Heart right ventricle (tissue), 16 donors: ENCODE measurements around the gene THOP1. TPM values are rescaled to one million over a fixed set of nuclear protein-coding genes. Genes with fewer than 3 reads are reported as not detected.
A peak's percentile ranks its signal among the peaks of the same experiment; 100 is the strongest.

Experiments
- ATAC-seq, 8 donors: fragments of 200-7000 bp; cut with Tn5 transposase; one replicate each; pipeline ENCODE4 v1.9.1; 2020; ENCODE audit warnings: mild to moderate bottlenecking in 8 of 8, moderate library complexity in 8 of 8, moderate number of reproducible peaks in 1 of 8
- DNase-seq, 2 donors: peaks; one replicate each; pipeline ENCODE4 v3.0.0-alpha.2; 2020
- H3K27ac ChIP-seq, 10 donors: fragments of 200-600 bp; sonication (generic) in 2 of 10; one replicate each; pipeline versions ENCODE4 v1.5.0 to v1.8.0; 2020 to 2022; ENCODE audit warnings: mild to moderate bottlenecking in 3 of 10
- H3K27me3 ChIP-seq, 7 donors: fragments of 200-600 bp; one replicate each; pipeline ENCODE4 v1.8.0; 2021 to 2022; ENCODE audit warnings: mild to moderate bottlenecking in 2 of 7
- H3K36me3 ChIP-seq, 9 donors: fragments of 200-600 bp; sonication (generic) in 1 of 9; one replicate each; pipeline versions ENCODE4 v1.5.0 to v1.8.0; 2020 to 2022; ENCODE audit warnings: mild to moderate bottlenecking in 2 of 9
- H3K4me1 ChIP-seq, 9 donors: fragments of 200-600 bp; sonication (generic) in 1 of 9; one replicate each; pipeline versions ENCODE4 v1.5.0 to v1.8.0; 2020 to 2022; ENCODE audit warnings: mild to moderate bottlenecking in 4 of 9
- H3K4me3 ChIP-seq, 10 donors: fragments of 200-600 bp; sonication (generic) in 2 of 10; one replicate each; pipeline versions ENCODE4 v1.5.0 to v1.8.0; 2020 to 2022; ENCODE audit warnings: mild to moderate bottlenecking in 7 of 10, moderate library complexity in 2 of 10
- H3K9me3 ChIP-seq, 11 donors: fragments of 200-600 bp in 10 of 11; sonication (generic) in 2 of 11; one replicate each; pipeline versions ENCODE4 v1.5.0 to v1.8.0; 2013 to 2022; ENCODE audit warnings: mild to moderate bottlenecking in 2 of 11, control low read depth in 1 of 11, moderate library complexity in 1 of 11
- WGBS, 2 donors: extraction: QIAGEN DNeasy Blood & Tissue Kit; methylation state at CpG; one replicate each; pipeline ENCODE4 v1.1.7; 2013; ENCODE audit warnings: inconsistent platforms in 1 of 2; 5-methylcytosine and 5-hydroxymethylcytosine counted together
- intact Hi-C, 10 donors: fragments of 100-400 bp; cut with DNase I; formaldehyde crosslinking; loops; one replicate each; pipeline versions ENCODE4 v1.11.1 to v1.14.2; 2022
- polyA plus RNA-seq, 2 donors: library from polyadenylated mRNA; stranded (reverse); fragments of 200-250 nt; gene quantifications; one replicate each; pipeline ENCODE4 v1.2.3, GENCODE V29; 2013
- total RNA-seq, 10 donors: library from RNA; stranded (reverse); fragmentation: NEBNext Ultra II Directional in 3 of 10; extraction: Animal tissue kit (Norgen Biotek cat#: 25700) in 3 of 10; gene quantifications; one replicate each; pipeline versions ENCODE4 v1.2.1 to v1.2.4, GENCODE V29; 2021 to 2023
- TF ChIP-seq, protein P1 (sequence below), 9 donors: fragments of 200-600 bp; sonication (generic) in 2 of 9; IDR thresholded peaks; one replicate each; pipeline versions ENCODE4 v1.5.0 to v1.8.0; 2021 to 2022; ENCODE audit warnings: antibody characterized with exemption in 9 of 9, mild to moderate bottlenecking in 5 of 9, moderate library complexity in 1 of 9
- donor health status: Arrhythmogenic right ventricular cardiomyopathy.
- donor health status: ischemic (EF 13 %, LVEDD 7.1; RV severe dilation, severe dysfunction).
- donor health status: healthy with polysubstance abuse.
- donor health status: DM: no; HTN: yes; CAD: no.
- donor health status: DM: no; HTN: no; CAD: no.
- donor health status: ischemic (EF 25% LVEDD 6.9; RV normal size, moderate dysfunction).
- donor health status: ischemic (EF 25% LVEDD 5.7; RV mildly dilated, moderate dysfunction).
- donor health status: healthy.
- donor health status: DM: yes; HTN: yes; CAD: no.
- donor health status: Ischemic cardiomyopathy.
- donor health status: ischemic (EF 35%, LVEDD 5.7; RV mildly dilated, moderate dysfunction).
- donor health status: nonischemic (EF 11% LVEDD 7.7; RV severe dilation, severe dysfunction).
- donor health status: DM: yes; HTN: yes; CAD: no.
- donor health status: PGD.
- donor health status: ischemic (EF 29% LVEDD 5.4; RV normal size, mild dysfunction).
- donor health status: nonischemic (EF 23%, LVEDD 6.1; RV moderate dilation, normal function).

THOP1 gene
- total and polyA plus RNA-seq, 12 donors, result 37.5 to 85.3 (median 45.2) TPM

GRCh38 chr19:2840794-2841791, 55.8 kb downstream of the THOP1 start, which contains the start of gene ZNF555:
TSS of gene ZNF555 (plus strand) at chr19:2841475. CDS start at chr19:2841573, 98 bp downstream.
- H3K36me3 ChIP-seq, result peaks cover 0 to 33% (median 4%) of the 10 kb centered on the region in 9 donors
- H3K4me3 ChIP-seq, result peak within 1 kb of the TSS; percentile 46 to 88 (median 72)
- H3K27ac ChIP-seq, result peak within 1 kb of the TSS; percentile 88 to 97 (median 91)
- TF ChIP-seq, protein P1, sequence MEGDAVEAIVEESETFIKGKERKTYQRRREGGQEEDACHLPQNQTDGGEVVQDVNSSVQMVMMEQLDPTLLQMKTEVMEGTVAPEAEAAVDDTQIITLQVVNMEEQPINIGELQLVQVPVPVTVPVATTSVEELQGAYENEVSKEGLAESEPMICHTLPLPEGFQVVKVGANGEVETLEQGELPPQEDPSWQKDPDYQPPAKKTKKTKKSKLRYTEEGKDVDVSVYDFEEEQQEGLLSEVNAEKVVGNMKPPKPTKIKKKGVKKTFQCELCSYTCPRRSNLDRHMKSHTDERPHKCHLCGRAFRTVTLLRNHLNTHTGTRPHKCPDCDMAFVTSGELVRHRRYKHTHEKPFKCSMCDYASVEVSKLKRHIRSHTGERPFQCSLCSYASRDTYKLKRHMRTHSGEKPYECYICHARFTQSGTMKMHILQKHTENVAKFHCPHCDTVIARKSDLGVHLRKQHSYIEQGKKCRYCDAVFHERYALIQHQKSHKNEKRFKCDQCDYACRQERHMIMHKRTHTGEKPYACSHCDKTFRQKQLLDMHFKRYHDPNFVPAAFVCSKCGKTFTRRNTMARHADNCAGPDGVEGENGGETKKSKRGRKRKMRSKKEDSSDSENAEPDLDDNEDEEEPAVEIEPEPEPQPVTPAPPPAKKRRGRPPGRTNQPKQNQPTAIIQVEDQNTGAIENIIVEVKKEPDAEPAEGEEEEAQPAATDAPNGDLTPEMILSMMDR (IDR thresholded peaks at IDR 0.05), result peak; percentile 20 to 75 (median 56)
- intact Hi-C loops, result loop anchor here in 2 of 10 donors (1.0 to 2.0 kb wide), 2 partner anchors 58 kb away; partner anchors contain the start of gene SGTA (in 2 of the 2)
- H3K4me1 ChIP-seq, result peaks cover 0 to 31% (median 18%) of the 10 kb centered on the region in 9 donors
- peak; percentile 98 to 100 for DNase-seq
- H3K27me3 ChIP-seq, result no peaks in the 10 kb centered on the region
- peaks cover 0 to 53% (median 18%) of the 10 kb centered on the region in 11 donors for H3K9me3 ChIP-seq
- peak; percentile 96 to 99 (median 98) for ATAC-seq
- WGBS, 2 donors, result 0% methylated on average over 85 to 106 of the region's 106 CpGs

GRCh38 chr19:2841855-2842574, 56.7 kb downstream of the THOP1 start:
- Histone ChIP-seq H3K9me3 (peaks cover 0 to 53% (median 9%) of the 10 kb centered on the region in 11 donors), H3K36me3 (peaks cover 0 to 27% (median under 1%) of the 10 kb centered on the region in 9 donors), H3K4me1 (peaks cover 0 to 35% (median 18%) of the 10 kb centered on the region in 9 donors), H3K27ac (peak overlapping the region; percentile 88 to 97 (median 91)), H3K4me3 (peak overlapping the region; percentile 46 to 88 (median 72)), H3K27me3 (no peaks in the 10 kb centered on the region)
- TF ChIP-seq, protein P1 (IDR thresholded peaks at IDR 0.05), result no peak
- DNase-seq (peak in 1 of 2 donors; percentile 31), ATAC-seq (no peak)
- WGBS, 2 donors, result 3 to 4% methylated on average over 54 to 62 of the region's 62 CpGs
- intact Hi-C loops, result loop anchor here in 2 of 10 donors (1.0 to 2.0 kb wide), 2 partner anchors 59 kb away; partner anchors contain the start of gene SGTA (in 2 of the 2)

DNA sequence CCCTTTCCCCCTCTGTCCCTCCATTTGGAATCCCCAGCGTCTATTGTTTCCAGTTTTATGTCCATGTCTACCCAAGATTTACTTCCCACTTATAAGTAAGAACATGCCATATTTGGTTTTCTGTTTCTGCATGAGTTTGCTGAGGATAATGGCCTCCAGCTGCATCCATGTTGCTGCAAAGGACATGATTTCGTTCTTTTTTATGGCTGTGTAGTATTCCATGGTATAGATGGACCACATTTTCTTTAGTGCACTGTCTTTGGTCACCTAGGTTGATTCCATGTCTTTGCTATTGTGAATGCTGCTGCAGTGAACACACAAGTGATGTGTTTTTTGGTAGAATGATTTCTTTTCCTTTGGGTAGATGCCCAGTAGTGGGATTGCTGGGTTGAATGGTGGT, 59.8 kb downstream of the THOP1 start:
- peaks cover 0 to 35% (median 18%) of the 10 kb centered on the region in 9 donors for H3K4me1 ChIP-seq

More for the DNA sequence above, 59.8 kb downstream of the THOP1 start:
- DNase-seq (no peak), ATAC-seq (no peak)
- Histone ChIP-seq H3K9me3 (peaks cover 0 to 54% (median 18%) of the 10 kb centered on the region in 11 donors), H3K27ac (peak overlapping the region in 1 of 10 donors; percentile 53), H3K27me3 (no peaks in the 10 kb centered on the region), H3K4me3 (no peak overlapping the region), H3K36me3 (peaks cover 0 to 37% (median 2%) of the 10 kb centered on the region in 9 donors)
- TF ChIP-seq, protein P1 (IDR thresholded peaks at IDR 0.05), result no peak
- intact Hi-C loops, result no loop called here
- WGBS, 2 donors, result 97 to 100% methylated on average over 2 of the region's 2 CpGs
